OCI-M2 (cell line): ENCODE measurements around the gene RSPH6A.

Experiments used
- DNase-seq: peaks from one replicate; lab custom pipeline; 2025; ENCODE audit not compliant: unreplicated experiment; lab: John Stamatoyannopoulos, UW

Gene RSPH6A

GRCh38 chr19:45825917-45826893, 11.1 kb upstream of the RSPH6A start:
- DNase-seq: no peak

GRCh38 chr19:45825263-45825605, 10.1 kb upstream of the RSPH6A start:
- DNase-seq: no peak

GRCh38 chr19:45824531-45825262, 9.6 kb upstream of the RSPH6A start:
- no peak for DNase-seq

GRCh38 chr19:45824041-45824471, 8.9 kb upstream of the RSPH6A start:
- DNase-seq: no peak

- DNase-seq: no peak
These were observed 8.1 kb upstream of the RSPH6A start for GRCh38 chr19:45823182-45823581.

- no peak for DNase-seq
These were observed 7.6 kb upstream of the RSPH6A start for GRCh38 chr19:45822716-45823115.

GRCh38 chr19:45821570-45821969, 6.5 kb upstream of the RSPH6A start:
- DNase-seq: no peak

GRCh38 chr19:45821103-45821521, 6.0 kb upstream of the RSPH6A start:
- no peak for DNase-seq

GRCh38 chr19:45820413-45821102, 5.5 kb upstream of the RSPH6A start:
- DNase-seq: no peak

- no peak for DNase-seq
These were observed 4.7 kb upstream of the RSPH6A start for GRCh38 chr19:45819769-45820168.

GRCh38 chr19:45817725-45818301, 2.7 kb upstream of the RSPH6A start:
- DNase-seq: no peak

GRCh38 chr19:45817010-45817724, 2.1 kb upstream of the RSPH6A start:
- DNase-seq: peak; percentile 89

- no peak for DNase-seq
These were observed 1.3 kb upstream of the RSPH6A start for GRCh38 chr19:45816236-45817009.

GRCh38 chr19:45815481-45816216, 541 bp upstream of the RSPH6A start:
- DNase-seq: no peak

- no peak for DNase-seq
These were observed 835 bp downstream of the RSPH6A start for GRCh38 chr19:45814166-45814780.

- DNase-seq: no peak
These were observed 2.8 kb downstream of the RSPH6A start for GRCh38 chr19:45812297-45812696.

- no peak for DNase-seq
These were observed 5.4 kb downstream of the RSPH6A start for GRCh38 chr19:45809643-45810159.

- DNase-seq: no peak
These were observed 9.4 kb downstream of the RSPH6A start for GRCh38 chr19:45805719-45806118.

- no peak for DNase-seq
These were observed 10.2 kb downstream of the RSPH6A start for GRCh38 chr19:45804959-45805230.
